H9 (cell line): Measurements from ENCODE around the gene PSMB5. TPM values are rescaled to one million over a fixed set of nuclear protein-coding genes. Genes with fewer than 3 reads are reported as not detected.

Experiments
- DNase-seq: peaks from one replicate; pipeline ENCODE4 v3.0.0-alpha.2; 2017
- H2AFZ ChIP-seq: one replicate; pipeline ENCODE4 v1.6.1; 2013; ENCODE audit warnings: mild to moderate bottlenecking, low read length, control low read depth, moderate library complexity
- H2AK5ac ChIP-seq: 2 replicates; pipeline ENCODE4 v1.6.1; 2013; ENCODE audit warnings: low read length, control low read depth, mixed read lengths; ENCODE audit not compliant: insufficient read length
- H2BK120ac ChIP-seq: one replicate; pipeline ENCODE4 v1.6.1; 2013; ENCODE audit warnings: low read depth, mild to moderate bottlenecking, low read length, control low read depth, inconsistent platforms; ENCODE audit not compliant: poor library complexity, severe bottlenecking
- H2BK12ac ChIP-seq: 2 replicates; pipeline ENCODE4 v1.6.1; 2013; ENCODE audit warnings: low read length, control low read depth, mixed read lengths, low read depth; ENCODE audit not compliant: insufficient read length
- H2BK15ac ChIP-seq: 2 replicates; pipeline ENCODE4 v1.6.1; 2013; ENCODE audit warnings: low read depth, low read length, control low read depth
- H2BK20ac ChIP-seq: one replicate; pipeline ENCODE4 v1.6.1; 2013; ENCODE audit warnings: low read depth, mild to moderate bottlenecking, low read length, control low read depth, inconsistent platforms; ENCODE audit not compliant: poor library complexity, severe bottlenecking
- H2BK5ac ChIP-seq: 2 replicates; pipeline ENCODE4 v1.6.1; 2013; ENCODE audit warnings: low read length, control low read depth, mixed read lengths; ENCODE audit not compliant: insufficient read length
- H3K14ac ChIP-seq: 2 replicates; pipeline ENCODE4 v1.6.1; 2013; ENCODE audit warnings: low read length, control low read depth; ENCODE audit not compliant: insufficient read depth
- H3K18ac ChIP-seq: 2 replicates; pipeline ENCODE4 v1.6.1; 2013; ENCODE audit warnings: low read depth, mild to moderate bottlenecking, mixed read lengths, low read length, control low read depth; ENCODE audit not compliant: insufficient read length
- H3K23ac ChIP-seq: 2 replicates; pipeline ENCODE4 v1.6.1; 2013; ENCODE audit warnings: low read length, control low read depth, mixed read lengths, low read depth; ENCODE audit not compliant: insufficient read length
- H3K23me2 ChIP-seq: 2 replicates; pipeline ENCODE4 v1.6.1; 2013; ENCODE audit warnings: low read depth, mild to moderate bottlenecking, mixed read lengths, low read length, control low read depth; ENCODE audit not compliant: insufficient read length, poor library complexity, severe bottlenecking
- H3K27ac ChIP-seq: 2 replicates; pipeline ENCODE4 v1.5.1; 2013; ENCODE audit warnings: low read length, control low read depth, mixed read lengths, low read depth; ENCODE audit not compliant: insufficient read length
- H3K27me3 ChIP-seq: 2 replicates; pipeline ENCODE4 v1.6.1; 2013; ENCODE audit warnings: low read length, control low read depth, inconsistent platforms; ENCODE audit not compliant: insufficient read depth
- H3K4ac ChIP-seq: 2 replicates; pipeline ENCODE4 v1.6.1; 2013; ENCODE audit warnings: low read depth, mild to moderate bottlenecking, control low read depth, inconsistent platforms, low read length, moderate library complexity
- H3K4me1 ChIP-seq: 2 replicates; pipeline ENCODE4 v1.6.1; 2013; ENCODE audit warnings: low read length, control low read depth, inconsistent platforms; ENCODE audit not compliant: insufficient read depth
- H3K4me2 ChIP-seq: 2 replicates; pipeline ENCODE4 v1.6.1; 2013; ENCODE audit warnings: low read length, control low read depth, mixed read lengths; ENCODE audit not compliant: insufficient read length, insufficient read depth
- H3K56ac ChIP-seq: 2 replicates; pipeline ENCODE4 v1.6.1; 2013; ENCODE audit warnings: low read depth, mild to moderate bottlenecking, mixed read lengths, low read length, control low read depth; ENCODE audit not compliant: insufficient read length
- H3K79me1 ChIP-seq: 2 replicates; pipeline ENCODE4 v1.6.1; 2013; ENCODE audit warnings: low read depth, mild to moderate bottlenecking, moderate library complexity, low read length, control low read depth, inconsistent platforms; ENCODE audit not compliant: insufficient read depth, poor library complexity, severe bottlenecking
- H3K79me2 ChIP-seq: 2 replicates; pipeline ENCODE4 v1.6.1; 2013; ENCODE audit warnings: low read length, control low read depth, inconsistent platforms; ENCODE audit not compliant: insufficient read depth
- H3K9ac ChIP-seq: 2 replicates; pipeline ENCODE4 v1.6.1; 2013; ENCODE audit warnings: low read length, control low read depth, mixed read lengths; ENCODE audit not compliant: insufficient read length; ENCODE audit errors: extremely low read depth
- H3K9me3 ChIP-seq: one replicate; pipeline ENCODE4 v1.6.1; 2013; ENCODE audit warnings: low read depth, low read length, inconsistent platforms; ENCODE audit not compliant: control insufficient read depth
- H3T11ph ChIP-seq: one replicate; pipeline ENCODE4 v1.6.1; 2013; ENCODE audit warnings: mild to moderate bottlenecking, low read length, control low read depth, inconsistent platforms
- H4K20me1 ChIP-seq: one replicate; pipeline ENCODE4 v1.6.1; 2013; ENCODE audit not compliant: control insufficient read depth, insufficient read length, insufficient read depth
- H4K5ac ChIP-seq: 2 replicates; pipeline ENCODE4 v1.6.1; 2013; ENCODE audit warnings: low read depth, mild to moderate bottlenecking, mixed read lengths, low read length, control low read depth; ENCODE audit not compliant: insufficient read length
- H4K8ac ChIP-seq: replicated peaks from 2 replicates; pipeline ENCODE4 v1.6.1; 2013; ENCODE audit warnings: low read length, control low read depth, mixed read lengths, low read depth; ENCODE audit not compliant: insufficient read length
- H4K91ac ChIP-seq: 2 replicates; pipeline ENCODE4 v1.6.1; 2013; ENCODE audit warnings: low read depth, mild to moderate bottlenecking, moderate library complexity, mixed read lengths, low read length, control low read depth; ENCODE audit not compliant: insufficient read length
- H3K27ac Mint-ChIP-seq, 3 experiments: 2 replicates in 2 of 3; 3 replicates in 1 of 3; pipeline ENCODE4 v1.8.0; 2020 to 2021; ENCODE audit warnings: mixed read lengths in 3 of 3, mild to moderate bottlenecking in 1 of 3, moderate library complexity in 1 of 3
- H3K27me3 Mint-ChIP-seq: 2 replicates; pipeline ENCODE4 v1.8.0; 2021; ENCODE audit warnings: low read depth, mild to moderate bottlenecking, moderate library complexity, mixed read lengths
- H3K36me3 Mint-ChIP-seq, 3 experiments: 2 replicates in 2 of 3; 3 replicates in 1 of 3; pipeline ENCODE4 v1.8.0; 2020 to 2021; ENCODE audit warnings: low read depth in 3 of 3, mixed read lengths in 3 of 3; ENCODE audit not compliant: insufficient read depth in 1 of 3
- H3K4me1 Mint-ChIP-seq, 2 experiments: 2 replicates each; pipeline ENCODE4 v1.8.0; 2020; ENCODE audit warnings: mixed read lengths in 2 of 2
- H3K4me3 Mint-ChIP-seq, 2 experiments: 2 replicates in 1 of 2; 3 replicates in 1 of 2; pipeline ENCODE4 v1.8.0; 2020 to 2021; ENCODE audit warnings: mild to moderate bottlenecking in 2 of 2, mixed read lengths in 2 of 2, moderate library complexity in 1 of 2
- H3K9me3 Mint-ChIP-seq, 2 experiments: 2 replicates in 1 of 2; 3 replicates in 1 of 2; pipeline ENCODE4 v1.8.0; 2020; ENCODE audit warnings: mild to moderate bottlenecking in 2 of 2, mixed read lengths in 2 of 2, moderate library complexity in 1 of 2
- WGBS: extraction: QIAGEN DNeasy Blood & Tissue Kit; methylation state at CpG from one replicate; pipeline ENCODE4 v1.1.7; 2013; ENCODE audit warnings: missing lambda C conversion rate, low lambda C conversion rate, mixed read lengths; ENCODE audit not compliant: insufficient read length; ENCODE audit errors: extremely low coverage; 5-methylcytosine and 5-hydroxymethylcytosine counted together
- total RNA-seq: library from RNA; stranded (reverse); gene quantifications from 2 replicates; pipeline ENCODE4 v1.2.1, GENCODE V29; 2021
- TF ChIP-seq, protein P1 (sequence below): fragments of 200-600 bp; sonication (generic); conservative IDR thresholded peaks from 3 replicates; pipeline ENCODE4 v1.8.0; 2021; ENCODE audit warnings: antibody characterized with exemption, mild to moderate bottlenecking

Gene PSMB5
- total RNA-seq, 1 experiment from 2014 or later = 252 TPM

DNA sequence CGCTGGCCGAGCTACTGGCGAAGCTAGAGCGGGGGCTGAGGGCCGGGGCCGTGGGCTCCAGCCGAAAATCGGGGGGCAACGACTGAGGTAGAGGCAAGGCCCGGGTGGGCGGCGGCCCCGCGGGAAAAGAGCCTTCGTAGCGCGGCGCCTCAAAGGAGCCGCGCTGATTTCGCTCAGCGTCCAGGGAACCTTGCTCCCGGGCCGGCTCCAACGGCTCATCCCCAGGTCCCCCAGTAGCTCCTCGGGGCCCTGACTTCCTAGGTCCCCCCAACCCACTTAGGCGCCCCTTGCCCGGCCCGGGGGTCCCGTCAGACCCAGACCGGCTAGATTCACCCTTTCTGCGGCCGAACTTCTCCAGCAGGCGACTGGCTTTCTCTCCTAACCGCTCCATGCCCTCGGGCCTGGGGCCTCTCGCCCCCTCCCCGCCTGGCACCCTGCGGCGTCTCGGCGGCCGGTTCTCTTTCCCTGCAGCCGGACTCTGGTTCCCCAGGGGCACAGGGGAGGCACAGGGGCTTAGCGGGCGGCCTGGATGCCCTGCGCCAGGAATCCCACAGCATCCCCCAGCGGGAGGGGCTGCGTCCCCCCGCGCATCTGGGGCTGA lies 52.7 kb downstream of the PSMB5 start:
- H3T11ph ChIP-seq = no peak overlapping the region
- Mint-ChIP-seq H3K36me3 (peaks cover 7 to 43% (median 35%) of the 10 kb centered on the region in 3 experiments; a peak in 6 of 7 replicates), H3K27me3 (no peaks in the 10 kb centered on the region; the same call in 1 of the 2 replicates), H3K4me3 (no peak overlapping the region), H3K4me1 (peaks cover 32 to 34% of the 10 kb centered on the region in 2 experiments), H3K9me3 (peaks cover 0 to 12% of the 10 kb centered on the region in 2 experiments; a peak in 2 of 5 replicates), H3K27ac (no peak overlapping the region)
- H3K27ac ChIP-seq = no peak overlapping the region
- no peak overlapping the region for H2BK12ac ChIP-seq
- no peak overlapping the region for H2BK15ac ChIP-seq
- no peak overlapping the region for H2BK120ac ChIP-seq
- no peak overlapping the region for H3K4ac ChIP-seq
- WGBS = no CpG with 5 or more reads among the region's 51 CpGs
- peak; percentile 42 for DNase-seq
- peak overlapping the region; percentile 69 for H3K9ac ChIP-seq
- peak overlapping the region; percentile 84 for H3K14ac ChIP-seq
- H3K23ac ChIP-seq = no peak overlapping the region
- H3K79me2 ChIP-seq = 0 out of 2 replicates have a peak, but pooled peaks cover 2% of the 10 kb centered on the region
- H3K27me3 ChIP-seq = no peaks in the 10 kb centered on the region
- H3K4me2 ChIP-seq = peak overlapping the region; percentile 96
- peaks cover 14% of the 10 kb centered on the region for H3K4me1 ChIP-seq
- no peaks in the 10 kb centered on the region for H3K9me3 ChIP-seq
- no peak overlapping the region for H4K5ac ChIP-seq
- no peaks in the 10 kb centered on the region for H3K79me1 ChIP-seq
- H2BK5ac ChIP-seq = no peak overlapping the region
- H2BK20ac ChIP-seq = no peak overlapping the region
- H4K8ac ChIP-seq = no peak overlapping the region
- H2AK5ac ChIP-seq = no peak overlapping the region
- H2AFZ ChIP-seq = no peak overlapping the region
- peak overlapping the region; percentile 78 for H4K91ac ChIP-seq
- TF ChIP-seq, protein P1, sequence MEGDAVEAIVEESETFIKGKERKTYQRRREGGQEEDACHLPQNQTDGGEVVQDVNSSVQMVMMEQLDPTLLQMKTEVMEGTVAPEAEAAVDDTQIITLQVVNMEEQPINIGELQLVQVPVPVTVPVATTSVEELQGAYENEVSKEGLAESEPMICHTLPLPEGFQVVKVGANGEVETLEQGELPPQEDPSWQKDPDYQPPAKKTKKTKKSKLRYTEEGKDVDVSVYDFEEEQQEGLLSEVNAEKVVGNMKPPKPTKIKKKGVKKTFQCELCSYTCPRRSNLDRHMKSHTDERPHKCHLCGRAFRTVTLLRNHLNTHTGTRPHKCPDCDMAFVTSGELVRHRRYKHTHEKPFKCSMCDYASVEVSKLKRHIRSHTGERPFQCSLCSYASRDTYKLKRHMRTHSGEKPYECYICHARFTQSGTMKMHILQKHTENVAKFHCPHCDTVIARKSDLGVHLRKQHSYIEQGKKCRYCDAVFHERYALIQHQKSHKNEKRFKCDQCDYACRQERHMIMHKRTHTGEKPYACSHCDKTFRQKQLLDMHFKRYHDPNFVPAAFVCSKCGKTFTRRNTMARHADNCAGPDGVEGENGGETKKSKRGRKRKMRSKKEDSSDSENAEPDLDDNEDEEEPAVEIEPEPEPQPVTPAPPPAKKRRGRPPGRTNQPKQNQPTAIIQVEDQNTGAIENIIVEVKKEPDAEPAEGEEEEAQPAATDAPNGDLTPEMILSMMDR = no peak
- peaks cover 3% of the 10 kb centered on the region for H4K20me1 ChIP-seq
- no peak overlapping the region for H3K56ac ChIP-seq
- H3K23me2 ChIP-seq = peaks cover 17% of the 10 kb centered on the region
- H3K18ac ChIP-seq = peak overlapping the region; percentile 83
